Dedifferentiated amniotic fluid mesenchymal stem cell (primary cell): ENCODE measurements around the gene HSPG2.
"Not testable (repeated sequence)": the region's sequence is repeated elsewhere in the genome, so short reads cannot be mapped to it uniquely, and the experiment has no call there.

Source experiments
- DNase-seq: peaks from one replicate; pipeline ENCODE4 v3.0.0-alpha.2; 2016; ENCODE audit errors: extremely low spot score

The HSPG2 gene

DNA sequence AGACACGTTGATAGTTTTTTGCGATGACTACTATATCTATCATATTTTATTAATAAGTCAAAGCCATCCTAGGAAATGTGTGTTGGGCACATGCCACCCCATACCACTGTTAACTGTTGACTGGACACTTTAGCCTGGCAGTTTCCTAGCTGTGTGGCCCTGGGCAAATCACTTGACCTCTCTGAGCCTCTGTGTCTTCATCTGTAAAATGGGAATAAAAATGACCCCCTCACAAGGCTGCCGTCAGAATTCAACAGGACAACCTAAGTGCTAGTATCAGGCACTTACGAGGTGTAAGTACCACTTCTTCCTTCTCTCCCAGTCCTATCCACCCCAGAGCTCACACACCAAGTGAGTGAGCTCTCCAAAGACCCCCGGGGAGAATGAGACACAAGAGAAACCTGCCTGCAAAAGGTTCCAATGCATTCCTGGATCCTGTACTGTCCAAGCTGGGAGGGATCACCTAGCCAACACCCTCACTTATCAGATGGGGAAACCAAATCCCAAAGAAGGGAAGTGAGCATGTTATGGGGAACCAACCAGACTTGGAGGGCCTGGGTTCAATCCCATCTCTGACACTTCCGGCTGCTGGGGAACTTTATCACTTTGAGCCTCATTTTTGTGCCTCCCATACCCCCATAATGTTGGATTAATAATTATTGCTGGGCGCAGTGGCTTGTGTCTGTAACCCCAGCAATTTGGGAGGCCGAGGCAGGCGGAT is 24.9 kb downstream of the HSPG2 start:
- DNase-seq, result no peak

DNA sequence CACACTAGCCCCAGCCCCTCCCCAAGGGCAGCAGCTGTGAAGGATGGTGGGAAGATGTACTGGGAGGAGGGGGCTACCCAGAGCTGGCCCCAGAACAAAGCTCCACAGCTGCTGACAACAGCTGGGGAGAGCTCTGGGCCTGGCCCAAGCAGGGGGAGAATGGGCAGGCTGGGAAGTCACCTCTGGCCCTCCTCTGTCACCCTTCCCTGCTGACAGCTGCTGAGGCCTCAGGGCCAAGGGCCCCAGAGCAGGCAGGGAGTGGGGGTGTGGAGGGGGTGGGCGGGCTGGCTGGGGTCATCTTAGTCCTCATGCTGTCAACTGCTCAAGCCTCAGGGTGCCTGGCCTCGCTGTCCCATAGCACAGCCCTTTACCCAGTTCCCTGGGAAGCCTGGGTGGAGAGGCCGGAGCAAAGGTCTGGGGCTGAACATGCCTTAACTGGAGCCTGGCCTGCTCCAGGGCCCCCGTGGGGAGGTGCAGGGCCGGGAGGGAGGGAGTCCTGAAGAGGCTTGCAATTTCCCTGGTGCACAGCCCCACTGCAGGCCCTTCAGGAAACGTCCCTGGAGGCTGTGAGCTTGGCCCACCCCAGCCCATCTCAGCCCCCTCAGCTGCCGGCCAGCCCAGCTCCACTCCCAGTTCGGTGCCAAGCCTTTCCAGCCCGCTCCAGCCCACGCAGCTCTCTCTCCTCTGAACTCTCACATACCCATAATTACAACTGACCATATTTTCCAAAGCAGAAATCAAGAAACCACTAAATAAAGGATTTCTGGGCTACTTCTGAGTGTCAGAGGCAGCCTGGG is 25.7 kb downstream of the HSPG2 start:
- DNase-seq, result peak; percentile 35

DNA sequence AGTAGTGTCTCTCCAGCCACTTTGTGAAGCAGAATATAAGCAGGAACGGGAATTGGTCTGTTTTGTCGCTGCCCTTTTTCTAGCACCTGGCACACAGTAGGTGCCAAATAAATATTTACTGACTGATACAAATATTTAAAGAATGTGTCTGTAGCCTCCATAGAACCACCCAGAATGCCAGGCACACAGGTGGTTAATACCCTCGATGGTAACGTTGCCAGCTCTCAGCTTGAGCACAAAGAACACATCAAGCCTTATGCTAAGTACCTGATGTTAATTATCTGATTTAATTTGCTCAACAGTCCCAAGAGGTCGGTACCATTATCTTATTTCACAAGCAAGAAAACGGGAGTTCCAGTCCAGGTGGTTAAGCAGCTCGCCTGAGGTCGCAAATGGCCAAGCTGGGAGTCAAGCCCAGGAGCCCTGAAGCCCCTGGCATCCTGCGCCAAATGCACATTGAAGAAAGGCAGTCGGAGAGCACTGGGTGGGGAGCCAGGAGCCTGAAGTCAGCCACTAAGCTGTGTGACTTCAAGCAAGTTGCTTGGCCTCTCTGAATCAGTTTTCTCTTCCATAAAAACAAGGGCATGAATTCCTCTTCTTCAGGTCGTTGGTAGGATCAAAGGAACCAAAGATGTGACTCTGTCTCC is 26.4 kb downstream of the HSPG2 start:
- no peak for DNase-seq

DNA sequence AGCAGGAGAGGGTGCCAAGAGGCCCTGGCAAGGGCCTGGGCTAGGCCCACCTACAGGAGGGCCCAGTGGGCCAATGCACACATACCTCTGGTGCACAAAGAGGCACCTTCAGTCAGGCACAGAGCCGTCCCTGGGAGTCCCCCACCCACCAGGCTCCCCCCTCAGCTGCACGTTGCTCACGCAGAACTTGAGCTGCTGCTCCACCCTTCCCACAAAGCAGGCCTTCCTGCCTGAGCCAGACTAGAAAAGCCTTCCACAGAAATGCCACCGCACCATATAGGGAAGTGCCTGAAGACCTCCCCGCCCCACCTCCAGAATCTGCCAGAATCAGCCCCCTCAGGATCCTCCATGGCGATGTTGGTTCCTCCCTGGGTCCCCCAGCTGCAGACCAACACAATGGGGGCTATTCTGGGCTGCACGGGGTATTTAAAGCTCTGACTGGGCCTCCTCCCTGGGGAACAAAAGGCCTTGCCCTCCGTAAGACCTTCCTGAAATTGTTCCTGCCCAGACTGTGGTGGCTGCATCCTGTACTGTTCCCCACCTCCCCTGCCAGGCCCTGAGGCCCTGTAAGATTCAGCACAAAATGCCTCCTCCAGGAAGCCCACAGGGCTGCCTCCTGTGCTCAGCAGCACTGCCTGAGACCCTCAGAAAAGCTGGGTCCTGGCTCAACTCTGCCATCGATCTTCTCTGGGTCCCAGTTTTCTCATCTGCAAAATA is 27.2 kb downstream of the HSPG2 start:
- DNase-seq, result peak; percentile 67

DNA sequence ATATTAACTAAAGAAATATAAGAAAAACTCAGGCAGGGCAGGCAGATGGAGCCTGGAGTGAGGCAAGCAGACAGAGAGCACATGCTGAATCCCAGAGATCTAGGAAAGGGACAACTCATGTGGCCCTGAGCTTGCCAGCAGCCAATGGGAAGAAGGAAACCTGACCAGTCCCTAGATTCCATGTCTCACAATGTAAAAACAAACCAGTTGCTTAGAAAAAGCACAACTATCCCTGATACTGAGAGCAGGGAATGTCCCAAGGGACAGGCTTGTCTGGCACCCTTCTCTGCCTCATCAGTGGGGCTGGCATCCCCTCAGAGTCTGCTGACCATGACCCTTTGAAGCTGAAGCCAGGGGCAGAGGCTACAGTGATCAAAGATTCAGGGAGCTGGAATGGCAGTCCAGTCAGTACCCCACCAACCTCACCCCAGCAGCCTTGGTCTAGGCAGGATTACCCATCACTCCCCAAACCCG is 27.8 kb downstream of the HSPG2 start:
- DNase-seq, result peak; percentile 35

DNA sequence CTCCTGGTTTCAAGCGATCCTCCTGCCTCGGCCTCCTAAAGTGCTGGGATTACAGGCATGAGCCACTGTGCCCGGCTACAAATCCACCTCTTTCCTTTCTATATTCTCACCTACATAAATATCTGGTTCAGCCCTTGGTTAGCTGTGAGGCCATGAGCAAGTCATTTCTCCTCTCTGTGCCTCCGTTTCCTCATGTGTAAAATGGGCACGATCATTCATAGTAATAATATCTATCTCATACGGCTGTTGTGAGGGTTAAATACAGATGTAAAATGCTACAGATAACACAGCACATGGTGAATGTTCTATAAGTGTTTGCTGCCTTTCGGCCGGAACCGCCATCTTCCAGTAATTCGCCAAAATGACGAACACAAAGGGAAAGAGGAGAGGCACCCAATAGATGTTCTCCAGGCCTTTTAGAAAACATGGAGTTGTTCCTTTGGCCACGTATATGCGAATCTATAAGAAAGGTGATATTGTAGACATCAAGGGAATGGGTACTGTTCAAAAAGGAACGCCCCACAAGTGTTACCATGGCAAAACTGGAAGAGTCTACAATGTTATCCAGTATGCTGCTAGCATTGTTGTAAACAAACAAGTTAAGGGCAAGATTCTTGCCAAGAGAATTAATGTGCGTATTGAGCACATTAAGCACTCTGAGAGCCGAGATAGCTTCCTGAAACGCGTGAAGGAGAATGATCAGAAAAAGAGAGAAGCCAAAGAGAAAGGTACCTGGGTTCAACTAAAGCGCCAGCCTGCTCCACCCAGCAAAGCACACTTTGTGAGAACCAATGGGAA is 29.2 kb downstream of the HSPG2 start:
- DNase-seq, result not testable (repeated sequence)

DNA sequence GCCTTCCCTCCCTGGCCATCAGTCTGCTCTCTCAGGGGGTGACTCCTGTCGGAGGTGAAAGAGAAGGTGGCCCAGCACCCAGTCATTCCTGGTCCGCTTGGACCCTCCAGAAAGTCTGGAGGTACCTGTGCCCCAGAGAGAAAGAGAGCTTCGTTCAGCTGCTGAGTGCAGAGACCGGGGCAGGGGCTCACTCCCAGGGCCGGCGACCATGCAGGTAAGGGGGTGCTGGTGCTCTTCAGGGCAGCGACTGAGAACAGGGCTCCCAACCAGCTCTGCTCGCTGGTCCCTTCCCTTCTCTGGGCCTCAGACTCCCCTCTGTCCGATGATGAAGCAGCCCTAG is 30.1 kb downstream of the HSPG2 start:
- no peak for DNase-seq

DNA sequence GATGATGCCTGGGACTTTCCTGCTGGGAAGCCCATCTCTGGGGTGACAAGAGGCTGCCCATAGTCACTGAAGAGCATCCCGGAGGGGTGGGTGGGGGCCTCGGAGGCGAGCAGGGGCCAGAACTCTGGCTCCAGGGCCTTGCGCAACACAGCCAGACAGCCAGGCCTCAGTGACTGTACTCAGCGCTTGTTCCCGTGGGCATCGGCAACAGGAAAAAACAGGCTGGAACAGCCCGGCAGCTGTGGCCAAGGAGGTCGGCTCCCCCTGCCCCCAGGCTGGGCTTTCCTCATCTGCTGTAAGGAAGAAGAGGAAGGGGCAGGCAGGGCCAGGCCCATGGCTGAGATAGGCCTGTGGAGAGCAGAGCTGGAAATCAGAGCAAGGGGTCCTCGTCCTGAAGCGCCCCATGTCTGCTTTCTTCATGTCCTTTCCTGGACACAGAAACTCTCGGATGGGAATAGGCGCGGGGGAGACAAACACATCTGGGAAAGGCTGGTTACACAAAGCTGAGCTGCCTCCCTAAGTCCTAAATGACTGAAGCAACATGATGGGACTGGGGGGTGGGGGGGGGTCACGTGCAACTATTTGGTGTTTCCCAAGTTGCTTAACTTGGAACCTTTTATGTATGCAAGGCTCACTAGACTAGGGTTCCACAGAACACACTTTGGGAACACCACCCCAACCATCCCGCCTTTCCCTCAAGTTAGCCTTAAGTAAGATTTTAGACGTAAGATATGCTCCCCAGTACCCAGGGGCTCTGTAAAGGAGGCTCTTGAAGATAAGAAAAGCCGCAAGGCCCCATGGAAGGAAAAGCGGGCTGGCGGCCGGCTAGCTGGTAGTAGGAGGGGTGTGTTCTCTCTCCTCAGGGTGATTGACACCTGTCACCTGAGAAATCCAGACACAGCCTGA is 30.7 kb downstream of the HSPG2 start:
- no peak for DNase-seq

DNA sequence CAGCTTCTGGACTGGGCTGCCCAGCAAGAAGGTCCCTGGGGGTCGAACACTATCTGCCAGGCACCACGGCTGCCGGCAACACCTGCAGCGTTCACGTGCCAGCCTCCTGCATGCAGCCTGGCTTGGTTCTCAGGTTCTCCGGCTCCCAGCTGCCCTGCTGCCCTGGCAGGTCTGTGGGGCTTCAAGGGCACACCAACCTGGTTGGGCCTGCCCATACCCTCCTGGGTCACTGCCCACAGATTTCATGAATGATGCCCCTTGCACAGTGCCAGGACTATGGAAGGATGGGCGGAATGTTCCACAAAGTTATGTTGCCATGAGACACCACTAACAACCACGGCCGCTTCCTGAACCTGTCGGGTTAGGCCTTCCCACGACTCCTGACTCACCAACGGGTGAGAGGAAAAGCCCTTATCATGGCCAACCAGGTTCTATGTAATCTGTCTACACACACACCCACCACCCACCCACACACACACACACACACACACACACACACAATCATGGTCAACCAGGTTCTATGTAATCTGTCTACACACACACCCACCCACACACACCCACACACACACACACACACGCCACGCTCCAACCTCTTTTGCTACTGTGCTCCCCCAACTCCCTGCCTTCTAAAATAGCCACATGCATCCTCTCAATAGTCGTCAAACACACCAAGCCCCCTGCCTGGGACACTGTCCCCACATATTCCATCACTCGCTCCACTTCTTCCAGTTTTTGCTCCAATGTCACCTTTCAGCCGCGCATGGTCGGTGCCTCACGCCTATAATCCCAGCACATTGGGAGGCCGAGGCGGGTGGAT is 32.2 kb downstream of the HSPG2 start:
- no peak for DNase-seq

DNA sequence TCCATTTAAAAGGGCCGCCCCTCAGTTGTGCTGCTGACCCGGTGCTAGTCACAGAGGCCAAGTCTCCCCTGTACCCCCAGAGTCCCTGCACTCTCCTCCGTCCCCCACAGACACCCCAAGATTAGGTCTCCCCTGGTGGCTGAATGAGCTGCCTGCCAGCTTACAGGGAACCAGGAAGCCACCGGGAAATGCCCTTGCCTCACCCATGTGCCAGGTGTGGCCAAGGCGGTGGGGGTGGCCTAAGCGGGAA is 32.7 kb downstream of the HSPG2 start:
- DNase-seq, result no peak

DNA sequence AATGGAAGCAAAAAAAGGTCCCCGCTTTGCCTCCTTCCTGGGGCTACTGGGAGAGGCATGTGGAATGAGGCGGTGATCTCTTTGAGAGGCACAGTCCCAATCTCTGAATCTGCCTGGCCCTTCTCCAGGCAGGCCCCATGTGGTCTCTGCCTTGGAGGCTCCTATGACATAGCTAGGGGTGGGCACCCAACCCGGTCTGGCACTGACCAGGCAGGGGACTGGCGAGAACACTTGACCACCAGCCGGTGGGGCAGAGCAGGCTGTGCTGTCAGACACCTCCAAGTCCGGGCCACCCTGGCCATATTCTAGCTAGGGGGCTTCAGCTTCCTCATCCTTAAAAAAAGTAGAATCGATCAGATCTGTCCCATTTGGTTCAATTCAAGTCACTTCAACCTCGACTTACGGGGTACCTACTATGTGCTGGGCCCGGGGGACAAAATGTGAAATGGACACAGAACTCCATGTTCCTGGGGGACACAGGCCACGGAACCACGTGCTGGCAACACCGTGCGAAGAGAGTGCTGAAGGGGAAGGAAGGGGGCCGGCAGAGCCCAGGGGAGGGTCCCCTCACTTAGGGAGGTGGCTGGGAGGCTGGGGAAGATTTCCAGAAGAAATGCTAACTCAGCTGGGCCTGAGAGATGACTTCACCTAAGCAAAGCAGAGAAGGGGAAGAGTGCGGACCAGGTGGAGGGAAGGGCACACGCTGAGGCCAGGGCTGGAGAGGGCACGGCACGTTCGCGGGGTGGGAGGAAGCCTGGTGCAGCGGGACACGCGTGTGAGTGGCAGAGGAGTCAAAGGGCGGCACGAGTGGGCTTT is 33.3 kb downstream of the HSPG2 start:
- no peak for DNase-seq

DNA sequence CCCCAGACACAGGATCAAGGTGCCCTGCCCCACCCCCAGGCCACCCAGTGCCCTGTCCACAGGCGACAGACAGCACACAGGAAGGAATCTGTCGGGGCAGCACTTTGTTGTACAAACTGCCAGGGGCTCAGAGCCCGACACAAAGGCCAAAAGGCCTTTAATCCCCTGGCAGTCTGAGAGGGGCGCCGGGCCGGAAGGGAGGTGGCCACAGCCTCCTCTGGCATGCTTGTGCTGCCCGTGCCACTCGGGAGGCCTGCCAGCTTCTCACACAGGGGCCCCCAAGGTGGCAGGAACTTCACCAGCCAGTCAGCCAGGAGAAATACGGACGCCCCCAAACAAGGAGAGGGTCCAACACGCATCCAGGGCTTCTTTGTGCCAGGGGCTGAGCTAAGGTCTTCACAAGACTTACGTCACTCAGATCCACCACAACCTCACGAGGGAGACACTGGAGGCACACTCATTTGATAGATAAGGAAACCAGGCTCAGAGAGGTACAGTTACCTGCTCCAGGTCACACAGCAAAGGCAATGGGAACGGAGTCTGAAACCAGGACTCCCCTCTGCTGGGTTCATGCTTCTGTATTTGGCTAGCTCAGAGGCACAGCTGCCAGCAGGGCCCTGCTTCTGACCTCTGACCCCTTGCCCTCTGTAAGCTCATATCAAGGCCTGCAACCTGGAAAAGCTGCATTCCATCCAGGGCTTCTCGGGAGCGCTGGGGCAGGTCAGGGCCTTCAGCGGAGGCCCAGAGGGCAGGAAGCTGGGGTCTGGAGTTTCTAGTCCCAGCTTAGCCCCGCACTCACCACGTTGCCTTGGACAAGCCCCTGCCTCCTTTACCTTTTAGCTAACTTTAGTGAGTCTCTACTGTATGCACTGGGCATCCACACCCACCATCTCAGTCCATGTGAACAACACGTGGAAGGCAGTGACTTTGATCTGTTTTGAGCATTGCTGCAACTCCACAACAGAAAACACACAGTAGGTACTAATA is 34.8 kb downstream of the HSPG2 start:
- no peak for DNase-seq

DNA sequence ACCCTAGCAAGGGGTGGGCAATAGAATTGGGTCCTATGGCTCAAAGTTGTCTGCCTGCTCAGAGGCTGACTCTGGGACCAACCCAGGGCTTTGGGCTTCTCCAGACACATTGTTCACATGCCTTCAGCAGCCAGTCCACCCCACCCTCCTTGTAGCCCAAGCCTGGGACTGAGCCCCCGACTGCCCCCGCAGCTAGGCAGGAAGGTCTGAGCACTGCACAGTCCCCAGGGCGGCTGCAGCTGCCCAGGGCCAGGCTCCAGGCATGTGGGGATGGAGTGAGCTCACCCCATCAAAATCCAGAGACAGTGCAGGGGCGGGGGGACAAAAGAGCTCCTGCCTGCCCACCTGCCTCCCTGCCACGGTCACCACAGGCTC is 35.6 kb downstream of the HSPG2 start:
- DNase-seq, result peak; percentile 21

DNA sequence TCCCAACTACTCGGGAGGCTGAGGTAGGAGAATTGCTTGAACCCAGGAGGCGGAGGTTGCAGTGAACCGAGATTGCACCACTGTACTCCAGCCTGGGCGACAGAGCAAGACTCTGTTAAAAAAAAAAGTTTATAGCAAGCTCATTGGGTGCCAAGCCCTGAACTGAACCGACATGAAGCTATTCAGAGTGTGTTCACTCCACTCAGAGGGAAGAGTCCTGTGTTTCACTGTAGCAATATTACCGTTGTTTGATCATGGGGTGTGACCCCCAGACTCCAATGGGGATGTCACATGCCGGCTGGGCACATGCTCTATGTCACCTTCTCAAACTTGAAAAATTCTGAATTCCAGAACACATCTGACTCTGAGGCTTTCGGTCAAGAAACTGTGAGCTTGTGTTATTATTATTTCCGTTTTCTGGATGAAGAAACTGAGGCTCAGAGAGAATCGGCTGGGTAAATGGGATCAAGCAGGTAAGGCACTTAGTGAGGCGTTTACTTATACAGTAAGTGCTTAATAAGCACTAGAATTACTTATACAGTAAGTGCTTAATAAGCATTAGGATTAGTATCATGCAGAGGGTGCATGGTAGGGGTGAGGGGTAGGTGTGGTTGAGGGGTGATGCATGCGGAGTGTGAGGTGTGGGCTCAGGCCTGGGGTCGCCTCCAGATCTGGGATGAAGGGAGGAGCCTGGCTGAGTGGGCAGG is 36.2 kb downstream of the HSPG2 start:
- DNase-seq, result no peak

DNA sequence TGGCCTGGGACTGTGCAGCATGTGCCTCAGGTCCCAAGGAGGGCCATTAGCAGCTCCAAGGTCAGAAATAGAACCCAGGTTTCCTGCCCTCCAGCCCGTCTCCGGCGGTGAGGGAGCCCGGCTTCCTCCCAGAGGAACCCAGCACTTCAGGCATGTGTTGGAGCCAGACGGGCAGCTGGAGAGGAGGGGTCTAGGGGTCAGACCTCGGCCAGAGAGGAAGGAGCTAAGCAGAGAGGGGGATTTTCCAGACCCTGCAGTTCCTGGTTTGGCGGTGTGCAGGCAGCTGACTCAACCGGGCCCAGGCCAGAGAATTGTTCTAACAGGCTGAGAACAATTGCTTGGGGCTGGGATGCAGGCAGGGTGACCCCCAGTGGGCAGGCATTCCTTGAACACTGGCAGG is 37.1 kb downstream of the HSPG2 start:
- DNase-seq, result no peak

DNA sequence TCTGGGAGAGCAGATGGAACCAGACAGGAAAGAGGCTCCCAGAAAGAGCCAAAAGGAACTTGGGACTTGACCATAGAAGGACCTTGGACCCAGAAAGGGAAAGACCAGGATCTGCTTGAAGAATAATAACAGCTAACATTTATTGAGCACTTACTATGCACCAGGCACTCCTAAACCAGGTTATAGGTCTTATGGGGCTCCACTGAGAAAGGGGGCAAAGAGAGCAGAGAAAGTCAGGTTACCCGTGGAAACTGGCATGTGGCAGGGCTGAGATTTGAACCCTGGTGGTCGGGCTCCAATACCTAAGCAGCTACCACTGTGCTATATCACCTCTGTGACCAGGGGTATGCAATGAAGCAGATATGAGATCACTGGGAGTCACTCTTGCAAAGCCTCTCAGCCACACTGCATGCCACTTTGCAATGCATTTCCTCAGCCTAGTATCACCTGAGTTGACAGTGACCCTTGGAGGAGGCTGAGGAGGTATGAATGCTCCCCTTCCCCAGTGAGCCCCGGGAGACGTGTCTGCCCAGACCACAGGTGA is 37.8 kb downstream of the HSPG2 start:
- no peak for DNase-seq
